ENCODE data around the gene FXR1.

Gene FXR1

GRCh38 chr3:180926526-180926925 lies 14.1 kb downstream of the FXR1 start:
- Mint-ChIP-seq H3K4me1 (peaks cover 33% of the 10 kb centered on the region), H3K27me3 (ENCODE audit: low read depth) (no peaks in the 10 kb centered on the region), H3K9me3 (peaks cover 4% of the 10 kb centered on the region), H3K4me3 (no peak overlapping the region), H3K36me3 (ENCODE audit: low read depth) (peaks cover 61% of the 10 kb centered on the region), H3K27ac (no peak overlapping the region)
- no peak for TF ChIP-seq CTCF (IDR thresholded peaks at IDR 0.05; ENCODE audit: unreplicated experiment in 3 of 3)

GRCh38 chr3:180929376-180929775 lies 16.9 kb downstream of the FXR1 start:
- peaks cover 39% of the 10 kb centered on the region for H3K36me3 Mint-ChIP-seq (ENCODE audit: low read depth)
- H3K27ac Mint-ChIP-seq, result no peak overlapping the region
- H3K27me3 Mint-ChIP-seq (ENCODE audit: low read depth), result no peaks in the 10 kb centered on the region
- peaks cover 4% of the 10 kb centered on the region for H3K9me3 Mint-ChIP-seq
- TF ChIP-seq CTCF (IDR thresholded peaks at IDR 0.05; ENCODE audit: unreplicated experiment in 3 of 3), result no peak
- no peak overlapping the region for H3K4me3 Mint-ChIP-seq
- peaks cover 36% of the 10 kb centered on the region for H3K4me1 Mint-ChIP-seq

GRCh38 chr3:180930526-180930925 lies 18.1 kb downstream of the FXR1 start:
- Mint-ChIP-seq H3K4me3 (no peak overlapping the region), H3K27ac (no peak overlapping the region), H3K27me3 (ENCODE audit: low read depth) (no peaks in the 10 kb centered on the region), H3K9me3 (peaks cover 4% of the 10 kb centered on the region), H3K36me3 (ENCODE audit: low read depth) (peaks cover 45% of the 10 kb centered on the region), H3K4me1 (peaks cover 41% of the 10 kb centered on the region)
- TF ChIP-seq CTCF (IDR thresholded peaks at IDR 0.05; ENCODE audit: unreplicated experiment in 3 of 3), result no peak

GRCh38 chr3:180932819-180933218 lies 20.3 kb downstream of the FXR1 start:
- H3K27ac Mint-ChIP-seq, result peak overlapping the region in 2 of 3 experiments; percentile 69 to 78
- TF ChIP-seq CTCF (IDR thresholded peaks at IDR 0.05; ENCODE audit: unreplicated experiment in 3 of 3), result no peak
- H3K4me3 Mint-ChIP-seq, result no peak overlapping the region
- no peaks in the 10 kb centered on the region for H3K27me3 Mint-ChIP-seq (ENCODE audit: low read depth)
- H3K9me3 Mint-ChIP-seq, result peaks cover 2% of the 10 kb centered on the region
- peaks cover 42% of the 10 kb centered on the region for H3K36me3 Mint-ChIP-seq (ENCODE audit: low read depth)
- peaks cover 39% of the 10 kb centered on the region for H3K4me1 Mint-ChIP-seq

DNA sequence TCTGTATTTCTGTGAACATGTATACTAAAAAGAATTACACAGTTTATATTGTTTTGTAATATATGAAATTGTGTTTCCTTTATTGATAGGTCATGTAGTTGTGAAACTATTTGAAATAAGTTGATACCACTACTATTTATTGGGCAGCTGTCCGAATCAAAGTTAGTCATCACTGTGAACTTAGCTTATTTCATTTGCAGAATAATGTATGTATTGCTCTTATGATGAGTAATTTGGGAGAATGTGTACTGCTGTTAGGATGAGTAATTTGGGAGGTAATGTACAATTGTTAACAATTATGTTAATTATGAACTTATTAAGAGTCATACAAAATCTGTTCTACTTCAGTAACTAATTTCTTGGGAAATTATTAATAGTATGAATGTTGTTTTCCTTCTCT lies 22.2 kb downstream of the FXR1 start:
- H3K9me3 Mint-ChIP-seq, result no peaks in the 10 kb centered on the region
- H3K4me3 Mint-ChIP-seq, result no peak overlapping the region
- peaks cover 39% of the 10 kb centered on the region for H3K4me1 Mint-ChIP-seq
- peak overlapping the region in 2 of 3 experiments; percentile 60 to 69 for H3K27ac Mint-ChIP-seq
- no peaks in the 10 kb centered on the region for H3K27me3 Mint-ChIP-seq (ENCODE audit: low read depth)
- TF ChIP-seq CTCF (IDR thresholded peaks at IDR 0.05; ENCODE audit: unreplicated experiment in 3 of 3), result no peak
- peaks cover 39% of the 10 kb centered on the region for H3K36me3 Mint-ChIP-seq (ENCODE audit: low read depth)

DNA sequence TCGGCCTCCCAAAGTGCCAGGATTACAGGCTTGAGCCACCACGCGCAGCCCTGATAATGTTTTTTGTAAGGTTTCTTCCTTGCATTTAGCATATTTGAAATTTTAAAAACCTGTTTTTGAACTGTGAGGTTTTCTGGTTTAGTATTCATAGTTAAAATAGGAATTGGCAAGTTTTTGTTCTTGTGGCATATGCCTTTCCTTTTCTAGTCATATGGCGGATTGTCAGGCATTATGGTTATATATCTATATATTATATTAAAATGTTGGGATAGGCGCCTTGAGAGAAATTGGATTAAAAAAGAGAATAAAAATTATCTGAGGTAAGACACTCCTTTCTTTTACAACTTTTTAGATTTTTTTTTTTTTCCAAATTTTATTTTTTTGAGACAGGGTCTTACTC lies 28.4 kb downstream of the FXR1 start:
- H3K4me1 Mint-ChIP-seq, result no peaks in the 10 kb centered on the region
- H3K4me3 Mint-ChIP-seq, result no peak overlapping the region

More for the DNA sequence above, 28.4 kb downstream of the FXR1 start:
- Mint-ChIP-seq H3K9me3 (no peaks in the 10 kb centered on the region), H3K27ac (no peak overlapping the region), H3K36me3 (ENCODE audit: low read depth) (peaks cover 60% of the 10 kb centered on the region), H3K27me3 (ENCODE audit: low read depth) (no peaks in the 10 kb centered on the region)
- no peak for TF ChIP-seq CTCF (IDR thresholded peaks at IDR 0.05; ENCODE audit: unreplicated experiment in 3 of 3)

All from nephron (organoid).